IPS-15b (cell line): ENCODE measurements around the gene LHB.
"Not testable (repeated sequence)": the region's sequence is repeated elsewhere in the genome, so short reads cannot be mapped to it uniquely, and the experiment has no call there.

Experiments
- H3K27me3 ChIP-seq: one replicate; pipeline ENCODE4 v1.6.1; 2013; ENCODE audit warnings: low read length; ENCODE audit not compliant: control insufficient read depth, insufficient read depth
- H3K36me3 ChIP-seq: one replicate; pipeline ENCODE4 v1.6.1; 2013; ENCODE audit warnings: low read length; ENCODE audit not compliant: control insufficient read depth, insufficient read depth
- H3K4me1 ChIP-seq: one replicate; pipeline ENCODE4 v1.6.1; 2013; ENCODE audit warnings: mild to moderate bottlenecking, low read length; ENCODE audit not compliant: control insufficient read depth, insufficient read depth
- H3K4me3 ChIP-seq: one replicate; pipeline ENCODE4 v1.5.1; 2013; ENCODE audit warnings: low read depth, low read length
- H3K9ac ChIP-seq: one replicate; pipeline ENCODE4 v1.6.1; 2013; ENCODE audit warnings: low read depth, mild to moderate bottlenecking, low read length
- H3K9me3 ChIP-seq: one replicate; pipeline ENCODE4 v1.6.1; 2013; ENCODE audit warnings: mild to moderate bottlenecking, low read length; ENCODE audit not compliant: control insufficient read depth, insufficient read depth

Gene LHB

GRCh38 chr19:49018388-49019241, 1.7 kb upstream of the LHB start:
- not testable (repeated sequence) for H3K4me1 ChIP-seq, H3K9ac ChIP-seq, H3K9me3 ChIP-seq
- peak overlapping the region; percentile 50 for H3K4me3 ChIP-seq
- H3K27me3 ChIP-seq: peaks cover 30% of the 10 kb centered on the region
- peaks cover 25% of the 10 kb centered on the region for H3K36me3 ChIP-seq

DNA sequence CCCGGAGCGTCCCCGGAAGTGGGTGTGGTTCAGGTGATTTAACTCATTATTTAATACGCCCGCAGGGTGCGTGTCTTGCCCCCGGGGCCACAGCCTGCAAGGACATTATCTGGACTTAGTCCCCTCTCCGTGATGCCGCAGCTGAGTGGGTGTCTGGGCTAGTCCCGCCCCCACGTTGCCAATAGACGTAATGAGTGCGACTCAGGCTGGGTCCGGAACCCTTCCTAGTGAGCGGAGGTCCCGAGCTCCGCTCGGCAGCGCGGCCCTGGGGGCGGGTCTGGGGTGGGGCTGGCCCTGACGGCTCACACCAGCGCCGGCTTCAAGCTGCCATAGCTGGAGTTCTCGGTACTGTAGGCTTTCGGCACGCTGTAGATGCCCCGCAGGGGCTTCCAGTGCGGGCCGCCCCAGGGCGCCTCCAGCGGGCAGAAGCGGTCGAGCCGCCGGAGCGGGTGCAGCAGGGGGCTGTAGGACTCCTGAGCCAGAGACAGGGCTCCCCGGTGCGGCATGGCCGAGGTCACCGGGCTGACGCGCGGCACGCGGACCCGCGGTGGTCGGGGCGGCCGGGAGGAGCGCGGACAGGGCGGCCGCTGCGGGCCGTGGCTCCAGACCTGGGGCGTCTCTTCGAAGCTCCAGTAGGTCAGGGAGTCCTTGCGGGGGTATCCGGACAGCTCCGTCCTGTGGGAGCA, 918 bp upstream of the LHB start:
- Histone ChIP-seq H3K9me3 (no peaks in the 10 kb centered on the region), H3K27me3 (peaks cover 30% of the 10 kb centered on the region), H3K9ac (peak overlapping the region; percentile 24), H3K4me3 (peak overlapping the region; percentile 50), H3K36me3 (peaks cover 25% of the 10 kb centered on the region), H3K4me1 (peaks cover 9% of the 10 kb centered on the region)

DNA sequence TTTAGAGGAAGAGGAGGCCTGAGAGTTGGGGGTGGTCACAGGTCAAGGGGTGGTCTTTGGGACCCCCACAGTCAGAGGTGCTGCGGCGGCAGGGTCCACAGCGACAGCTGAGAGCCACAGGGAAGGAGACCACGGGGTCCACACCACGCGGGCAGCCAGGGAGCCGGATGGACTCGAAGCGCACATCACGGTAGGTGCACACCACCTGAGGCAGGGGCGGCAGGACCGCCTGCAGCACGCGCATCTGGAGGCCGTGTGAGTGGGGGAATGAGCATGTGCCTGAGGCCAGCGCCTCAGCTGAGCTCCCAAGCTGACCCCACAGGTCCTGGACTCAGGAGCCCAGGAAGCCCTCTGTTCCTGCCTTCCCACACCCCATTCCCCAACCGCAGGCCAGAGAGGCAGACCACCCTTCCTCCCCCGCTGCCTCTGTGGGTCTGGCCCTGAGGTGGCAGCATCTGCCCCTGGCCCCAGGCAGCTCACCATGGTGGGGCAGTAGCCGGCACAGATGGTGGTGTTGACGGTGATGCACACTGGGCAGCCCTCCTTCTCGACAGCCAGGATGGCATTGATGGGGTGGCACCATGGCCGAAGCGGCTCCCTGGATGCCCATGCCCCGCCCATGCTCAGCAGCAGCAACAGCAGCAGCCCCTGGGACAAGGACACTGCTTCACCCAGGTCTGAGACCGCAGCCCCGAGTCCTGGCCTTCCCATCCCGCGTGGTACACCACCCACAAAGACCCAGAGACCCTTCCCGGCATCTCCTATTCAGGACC, 638 bp downstream of the LHB start:
- Histone ChIP-seq H3K9ac (no peak overlapping the region), H3K4me1 (peaks cover 9% of the 10 kb centered on the region), H3K9me3 (no peaks in the 10 kb centered on the region), H3K4me3 (no peak overlapping the region), H3K36me3 (peaks cover 38% of the 10 kb centered on the region), H3K27me3 (peaks cover 24% of the 10 kb centered on the region)

DNA sequence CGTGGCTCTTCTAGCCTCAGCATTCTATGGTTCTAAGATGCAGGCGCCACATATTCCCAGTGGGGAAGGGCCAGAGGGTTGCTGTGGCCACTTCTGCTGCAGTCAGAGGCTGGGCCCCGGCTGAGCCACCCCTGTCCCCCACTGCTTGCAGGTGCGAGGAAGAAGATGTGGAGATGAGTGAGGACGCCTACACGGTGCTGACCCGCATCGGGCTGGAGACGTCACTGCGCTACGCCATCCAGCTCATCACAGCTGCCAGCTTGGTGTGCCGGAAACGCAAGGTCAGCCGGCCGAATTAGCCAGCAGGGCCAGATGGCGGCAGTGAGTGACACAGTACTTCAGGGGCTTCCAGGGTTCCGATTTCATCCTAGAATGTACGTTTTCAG, 2.0 kb downstream of the LHB start:
- H3K36me3 ChIP-seq: peaks cover 50% of the 10 kb centered on the region
- no peaks in the 10 kb centered on the region for H3K9me3 ChIP-seq
- H3K9ac ChIP-seq: no peak overlapping the region
- H3K27me3 ChIP-seq: peaks cover 13% of the 10 kb centered on the region
- no peak overlapping the region for H3K4me3 ChIP-seq
- H3K4me1 ChIP-seq: peaks cover 3% of the 10 kb centered on the region

DNA sequence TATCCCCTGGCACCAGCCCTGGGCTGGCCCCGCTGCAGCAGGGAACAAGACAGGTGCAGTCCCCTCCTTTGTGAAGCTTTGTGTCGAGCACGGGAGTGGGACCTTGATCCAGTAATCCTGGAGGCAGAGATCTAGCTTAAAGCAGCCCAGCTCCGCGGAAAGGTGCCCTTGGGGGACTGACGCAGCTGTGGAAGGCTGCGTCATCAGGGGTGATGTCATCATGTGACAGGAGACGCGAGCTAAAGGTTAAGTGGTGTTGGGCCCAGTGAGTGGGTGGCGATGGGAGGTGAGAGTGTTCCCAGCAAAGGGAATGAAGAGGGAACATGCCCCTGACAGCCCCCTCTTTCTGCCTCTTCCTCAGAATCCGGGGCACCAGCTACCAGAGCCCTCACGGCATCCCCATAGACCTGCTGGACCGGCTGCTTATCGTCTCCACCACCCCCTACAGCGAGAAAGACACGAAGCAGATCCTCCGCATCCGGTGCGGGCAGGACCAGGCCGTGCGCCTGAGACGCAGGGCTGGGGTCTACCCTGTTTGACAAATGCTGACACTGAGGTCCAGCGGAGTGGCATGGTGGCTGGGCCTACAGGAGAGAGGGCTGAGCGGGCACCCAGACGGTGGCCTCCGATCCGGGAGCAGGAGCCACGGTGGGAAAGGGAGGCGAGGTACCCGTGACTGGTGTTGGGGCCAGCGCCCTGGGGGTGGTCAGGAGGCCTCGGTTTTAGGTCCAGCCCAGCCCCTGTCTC, 2.6 kb downstream of the LHB start:
- H3K4me1 ChIP-seq: peaks cover 3% of the 10 kb centered on the region
- no peak overlapping the region for H3K9ac ChIP-seq
- H3K27me3 ChIP-seq: peaks cover 13% of the 10 kb centered on the region
- peaks cover 56% of the 10 kb centered on the region for H3K36me3 ChIP-seq
- no peak overlapping the region for H3K4me3 ChIP-seq
- no peaks in the 10 kb centered on the region for H3K9me3 ChIP-seq

DNA sequence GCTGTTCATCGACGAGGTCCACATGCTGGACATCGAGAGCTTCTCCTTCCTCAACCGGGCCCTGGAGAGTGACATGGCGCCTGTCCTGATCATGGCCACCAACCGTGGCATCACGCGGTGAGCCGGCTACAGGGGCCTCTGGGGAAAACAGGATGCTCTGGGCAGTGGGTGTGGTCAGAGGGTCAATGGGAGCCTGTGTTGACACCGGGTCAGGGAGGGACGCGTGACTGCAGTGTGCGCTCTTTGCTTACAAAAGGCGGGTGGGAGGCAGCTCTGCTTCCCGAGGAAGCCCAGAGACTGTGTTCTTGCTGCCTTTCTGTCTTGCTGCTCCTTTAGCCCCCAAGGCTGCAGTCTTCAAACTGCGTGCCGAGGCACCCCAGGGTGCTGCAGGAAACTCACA, 5.7 kb downstream of the LHB start:
- Histone ChIP-seq H3K9ac (no peak overlapping the region), H3K4me3 (no peak overlapping the region), H3K9me3 (no peaks in the 10 kb centered on the region), H3K36me3 (peaks cover 68% of the 10 kb centered on the region), H3K4me1 (no peaks in the 10 kb centered on the region), H3K27me3 (no peaks in the 10 kb centered on the region)

DNA sequence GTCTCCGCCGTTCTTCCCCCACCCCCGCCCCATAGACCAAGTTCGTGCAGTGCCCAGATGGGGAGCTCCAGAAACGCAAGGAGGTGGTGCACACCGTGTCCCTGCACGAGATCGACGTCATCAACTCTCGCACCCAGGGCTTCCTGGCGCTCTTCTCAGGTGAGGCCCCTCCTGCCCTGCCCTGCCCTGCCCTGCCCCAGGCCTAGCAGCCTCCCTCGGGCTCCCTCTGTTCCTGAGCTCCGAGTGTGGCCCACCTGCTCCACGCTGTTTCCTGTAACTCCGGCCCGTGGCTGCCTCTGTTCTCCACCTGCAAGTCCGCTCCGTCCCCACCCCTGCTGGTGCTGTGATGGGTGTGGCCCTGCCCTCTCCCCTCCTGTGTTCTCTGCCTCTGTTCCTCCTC, 6.4 kb downstream of the LHB start:
- Histone ChIP-seq H3K9me3 (no peaks in the 10 kb centered on the region), H3K9ac (no peak overlapping the region), H3K27me3 (no peaks in the 10 kb centered on the region), H3K4me1 (no peaks in the 10 kb centered on the region), H3K36me3 (peaks cover 66% of the 10 kb centered on the region), H3K4me3 (no peak overlapping the region)

GRCh38 chr19:49009828-49010227, 7.1 kb downstream of the LHB start:
- H3K9me3 ChIP-seq: no peaks in the 10 kb centered on the region
- H3K36me3 ChIP-seq: peaks cover 66% of the 10 kb centered on the region
- no peaks in the 10 kb centered on the region for H3K4me1 ChIP-seq

GRCh38 chr19:49006905-49007304, 10.0 kb downstream of the LHB start:
- Histone ChIP-seq H3K9ac (no peak overlapping the region), H3K9me3 (no peaks in the 10 kb centered on the region), H3K27me3 (no peaks in the 10 kb centered on the region), H3K4me1 (no peaks in the 10 kb centered on the region), H3K4me3 (no peak overlapping the region), H3K36me3 (peaks cover 55% of the 10 kb centered on the region)

More at GRCh38 chr19:49009828-49010227, 7.1 kb downstream of the LHB start:
- no peak overlapping the region for H3K9ac ChIP-seq
- H3K27me3 ChIP-seq: no peaks in the 10 kb centered on the region
- H3K4me3 ChIP-seq: no peak overlapping the region

GRCh38 chr19:49004964-49005614, 11.8 kb downstream of the LHB start:
- Histone ChIP-seq H3K27me3 (no peaks in the 10 kb centered on the region), H3K9ac (no peak overlapping the region), H3K4me3 (no peak overlapping the region), H3K4me1 (no peaks in the 10 kb centered on the region), H3K36me3 (peaks cover 38% of the 10 kb centered on the region), H3K9me3 (no peaks in the 10 kb centered on the region)

GRCh38 chr19:49004133-49004532, 12.8 kb downstream of the LHB start:
- Histone ChIP-seq H3K9ac (no peak overlapping the region), H3K4me3 (no peak overlapping the region), H3K27me3 (no peaks in the 10 kb centered on the region), H3K4me1 (peaks cover 2% of the 10 kb centered on the region), H3K9me3 (no peaks in the 10 kb centered on the region), H3K36me3 (peaks cover 29% of the 10 kb centered on the region)
